Neural progenitor cell (in vitro differentiated cells): ENCODE data around the gene GCAT. TPM values are rescaled to one million over a fixed set of nuclear protein-coding genes. Genes with fewer than 3 reads are reported as not detected.
"Not testable (repeated sequence)": the region's sequence is repeated elsewhere in the genome, so short reads cannot be mapped to it uniquely, and the experiment has no call there.

Source experiments
- DNase-seq: peaks from one replicate; pipeline ENCODE4 v3.0.0-alpha.2; 2016; ENCODE audit warnings: low spot score
- H2AFZ ChIP-seq: fragments of 200-600 bp; sonication (generic); replicated peaks from 2 replicates; pipeline ENCODE4 v1.6.1; 2016; ENCODE audit warnings: antibody characterized with exemption
- H3F3A ChIP-seq: fragments of 200-600 bp; sonication (generic); 2 replicates; pipeline ENCODE4 v1.6.1; 2016; ENCODE audit warnings: antibody characterized with exemption, low read depth
- H3K27ac ChIP-seq: fragments of 200-600 bp; sonication (generic); 2 replicates; pipeline ENCODE4 v1.5.1; 2016; ENCODE audit warnings: mild to moderate bottlenecking
- H3K27me3 ChIP-seq: fragments of 200-600 bp; sonication (generic); 2 replicates; pipeline ENCODE4 v1.6.1; 2016; ENCODE audit warnings: mild to moderate bottlenecking, moderate library complexity
- H3K36me3 ChIP-seq: fragments of 200-600 bp; sonication (generic); 2 replicates; pipeline ENCODE4 v1.5.1; 2016
- H3K4me1 ChIP-seq: fragments of 200-600 bp; sonication (generic); 2 replicates; pipeline ENCODE4 v1.6.1; 2016; ENCODE audit warnings: mixed run types
- H3K4me2 ChIP-seq: fragments of 200-600 bp; sonication (generic); 2 replicates; pipeline ENCODE4 v1.6.1; 2016
- H3K4me3 ChIP-seq: fragments of 200-600 bp; sonication (generic); 2 replicates; pipeline ENCODE4 v1.5.1; 2016
- H3K79me2 ChIP-seq: fragments of 200-600 bp; sonication (generic); 2 replicates; pipeline ENCODE4 v1.6.1; 2016; ENCODE audit warnings: low read depth
- H3K9ac ChIP-seq: fragments of 200-600 bp; sonication (generic); 2 replicates; pipeline ENCODE4 v1.6.1; 2016
- H3K9me3 ChIP-seq: fragments of 200-600 bp; sonication (generic); 2 replicates; pipeline ENCODE4 v1.5.1; 2016; ENCODE audit warnings: low read depth
- H4K20me1 ChIP-seq: fragments of 200-600 bp; sonication (generic); 2 replicates; pipeline ENCODE4 v1.6.1; 2016; ENCODE audit warnings: low read depth
- H3K27ac Mint-ChIP-seq: 3 replicates; pipeline ENCODE4 v1.8.0; 2021; ENCODE audit warnings: mixed read lengths
- H3K27me3 Mint-ChIP-seq: 2 replicates; pipeline ENCODE4 v1.8.0; 2022; ENCODE audit warnings: low read depth, mild to moderate bottlenecking, inconsistent platforms, moderate library complexity, mixed read lengths; ENCODE audit not compliant: insufficient read depth
- H3K36me3 Mint-ChIP-seq: 3 replicates; pipeline ENCODE4 v1.8.0; 2021; ENCODE audit warnings: mixed read lengths
- H3K4me1 Mint-ChIP-seq: 3 replicates; pipeline ENCODE4 v1.8.0; 2021; ENCODE audit warnings: mixed read lengths
- H3K4me3 Mint-ChIP-seq: 3 replicates; pipeline ENCODE4 v1.8.0; 2021; ENCODE audit warnings: mild to moderate bottlenecking, moderate library complexity, mixed read lengths
- H3K9me3 Mint-ChIP-seq: 3 replicates; pipeline ENCODE4 v1.8.0; 2020; ENCODE audit warnings: mixed read lengths
- EZH2 ChIP-seq: fragments of 200-600 bp; sonication (generic); IDR thresholded peaks from 2 replicates; pipeline ENCODE4 v1.6.1; 2017; ENCODE audit warnings: antibody characterized with exemption, mild to moderate bottlenecking, moderate library complexity
- EZH2phosphoT487 ChIP-seq: fragments of 200-600 bp; sonication (generic); IDR thresholded peaks from 2 replicates; pipeline ENCODE4 v1.6.1; 2017; ENCODE audit warnings: antibody characterized with exemption
- total RNA-seq: library from RNA; depleted of rRNA; stranded (reverse); fragments of >200 nt; gene quantifications from 2 replicates; pipeline ENCODE4 v1.2.3, GENCODE V29; 2015; ENCODE audit warnings: low replicate concordance
- TF ChIP-seq, protein P1 (sequence below): fragments of 200-600 bp; sonication (generic); IDR thresholded peaks from 2 replicates; pipeline ENCODE4 v1.5.1; 2017; ENCODE audit warnings: antibody characterized with exemption, mild to moderate bottlenecking

GCAT gene
- total RNA-seq, 1 donor from 2014 or later: 21.2 TPM

DNA sequence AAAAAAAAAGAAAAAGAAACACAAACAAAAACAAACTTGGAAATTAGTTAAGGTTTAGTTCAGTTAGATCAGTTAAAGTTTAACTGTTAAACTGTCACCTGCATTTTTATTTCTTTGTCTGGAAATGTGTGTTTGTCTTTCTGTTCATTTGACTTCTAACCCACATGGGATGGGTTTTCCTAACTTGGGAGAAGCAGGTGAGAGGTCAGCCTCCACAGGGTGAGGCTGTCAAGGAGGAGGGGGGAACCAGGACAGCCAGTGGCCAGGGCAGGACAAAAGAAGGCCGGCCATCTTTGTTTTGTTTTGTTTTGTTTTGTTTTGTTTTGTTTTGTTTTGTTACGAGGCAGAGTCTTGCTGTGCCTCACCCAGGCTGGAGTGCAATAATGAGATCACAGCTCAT is 13.4 kb upstream of the GCAT start:
- Histone ChIP-seq H3K4me2 (no peak overlapping the region), H3K27ac (no peak overlapping the region), H3K9ac (no peak overlapping the region), H3K79me2 (no peaks in the 10 kb centered on the region), H3K4me3 (no peak overlapping the region), H4K20me1 (no peaks in the 10 kb centered on the region), H3K27me3 (peaks cover 6% of the 10 kb centered on the region), H3K9me3 (no peaks in the 10 kb centered on the region), H3K4me1 (peaks cover 4% of the 10 kb centered on the region), H3K36me3 (no peaks in the 10 kb centered on the region), H2AFZ (no peak overlapping the region), H3F3A (no peaks in the 10 kb centered on the region)
- no peaks in the 10 kb centered on the region for H3K36me3 Mint-ChIP-seq
- DNase-seq: peak; percentile 22
- no peak overlapping the region for H3K27ac Mint-ChIP-seq
- H3K4me3 Mint-ChIP-seq: peak overlapping the region; percentile 64
- TF ChIP-seq EZH2 (no peak), EZH2phosphoT487 (no peak)
- TF ChIP-seq, protein P1, sequence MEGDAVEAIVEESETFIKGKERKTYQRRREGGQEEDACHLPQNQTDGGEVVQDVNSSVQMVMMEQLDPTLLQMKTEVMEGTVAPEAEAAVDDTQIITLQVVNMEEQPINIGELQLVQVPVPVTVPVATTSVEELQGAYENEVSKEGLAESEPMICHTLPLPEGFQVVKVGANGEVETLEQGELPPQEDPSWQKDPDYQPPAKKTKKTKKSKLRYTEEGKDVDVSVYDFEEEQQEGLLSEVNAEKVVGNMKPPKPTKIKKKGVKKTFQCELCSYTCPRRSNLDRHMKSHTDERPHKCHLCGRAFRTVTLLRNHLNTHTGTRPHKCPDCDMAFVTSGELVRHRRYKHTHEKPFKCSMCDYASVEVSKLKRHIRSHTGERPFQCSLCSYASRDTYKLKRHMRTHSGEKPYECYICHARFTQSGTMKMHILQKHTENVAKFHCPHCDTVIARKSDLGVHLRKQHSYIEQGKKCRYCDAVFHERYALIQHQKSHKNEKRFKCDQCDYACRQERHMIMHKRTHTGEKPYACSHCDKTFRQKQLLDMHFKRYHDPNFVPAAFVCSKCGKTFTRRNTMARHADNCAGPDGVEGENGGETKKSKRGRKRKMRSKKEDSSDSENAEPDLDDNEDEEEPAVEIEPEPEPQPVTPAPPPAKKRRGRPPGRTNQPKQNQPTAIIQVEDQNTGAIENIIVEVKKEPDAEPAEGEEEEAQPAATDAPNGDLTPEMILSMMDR: no peak
- no peaks in the 10 kb centered on the region for H3K9me3 Mint-ChIP-seq
- peaks cover 5% of the 10 kb centered on the region for H3K27me3 Mint-ChIP-seq
- peaks cover 10% of the 10 kb centered on the region for H3K4me1 Mint-ChIP-seq

DNA sequence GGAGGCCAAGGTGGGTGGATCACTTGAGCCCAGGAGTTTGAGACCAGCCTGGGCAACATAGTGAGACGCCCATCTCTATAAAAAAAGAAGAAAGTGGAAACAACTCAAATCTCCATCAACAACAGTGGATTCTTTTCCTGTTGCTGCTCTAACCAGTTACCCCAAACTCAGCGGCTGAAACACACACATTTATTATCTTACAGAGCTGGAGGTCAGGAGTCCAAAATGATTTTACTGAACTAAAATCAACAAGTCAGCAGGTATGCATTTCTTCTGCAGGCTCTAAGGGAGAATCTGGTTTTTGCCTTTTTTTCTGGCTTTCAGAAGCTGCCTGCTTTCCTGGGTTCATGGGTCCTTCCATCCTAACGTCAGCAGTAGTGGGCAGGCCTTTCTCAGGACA is 11.7 kb upstream of the GCAT start:
- Mint-ChIP-seq H3K9me3 (no peaks in the 10 kb centered on the region), H3K4me1 (peaks cover 10% of the 10 kb centered on the region), H3K4me3 (no peak overlapping the region), H3K27ac (no peak overlapping the region), H3K36me3 (no peaks in the 10 kb centered on the region), H3K27me3 (peaks cover 5% of the 10 kb centered on the region)
- TF ChIP-seq EZH2phosphoT487: no peak
- TF ChIP-seq, protein P1: no peak
- TF ChIP-seq EZH2: no peak
- no peak for DNase-seq
- H3K27me3 ChIP-seq: peaks cover 8% of the 10 kb centered on the region
- no peaks in the 10 kb centered on the region for H3F3A ChIP-seq
- no peaks in the 10 kb centered on the region for H3K9me3 ChIP-seq
- peaks cover 4% of the 10 kb centered on the region for H3K4me1 ChIP-seq
- no peaks in the 10 kb centered on the region for H3K36me3 ChIP-seq
- no peak overlapping the region for H3K27ac ChIP-seq
- no peak overlapping the region for H3K9ac ChIP-seq
- H2AFZ ChIP-seq: no peak overlapping the region
- no peak overlapping the region for H3K4me2 ChIP-seq
- H3K79me2 ChIP-seq: no peaks in the 10 kb centered on the region
- H4K20me1 ChIP-seq: no peaks in the 10 kb centered on the region
- no peak overlapping the region for H3K4me3 ChIP-seq

DNA sequence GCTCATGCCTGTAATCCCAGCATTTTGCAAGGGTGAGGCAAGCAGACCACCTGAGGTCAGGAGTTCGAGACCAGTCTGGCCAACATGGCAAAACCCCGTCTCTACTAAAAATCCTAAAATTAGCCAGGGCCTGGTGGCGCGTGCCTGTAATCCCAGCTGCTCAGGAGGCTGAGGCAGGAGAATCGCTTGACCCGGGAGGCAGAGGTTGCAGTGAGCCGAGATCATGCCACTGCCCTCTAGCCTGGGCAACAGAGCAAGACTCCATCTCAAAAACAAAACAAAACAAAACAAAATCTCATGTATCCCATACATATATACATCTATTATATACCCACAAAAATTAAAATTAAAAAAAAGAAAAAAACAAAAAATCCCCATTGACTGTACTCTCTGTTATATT is 10.5 kb upstream of the GCAT start:
- not testable (repeated sequence) for H3K4me3 Mint-ChIP-seq, H3K79me2 ChIP-seq, H3K9me3 ChIP-seq, H3K9ac ChIP-seq, H3K27ac ChIP-seq, H3K9me3 Mint-ChIP-seq, H3F3A ChIP-seq, H3K4me2 ChIP-seq, H2AFZ ChIP-seq, H3K4me3 ChIP-seq, H3K36me3 Mint-ChIP-seq, H3K4me1 Mint-ChIP-seq, DNase-seq, H3K4me1 ChIP-seq, H3K27ac Mint-ChIP-seq, H4K20me1 ChIP-seq, H3K36me3 ChIP-seq
- peaks cover 14% of the 10 kb centered on the region for H3K27me3 ChIP-seq
- peaks cover 12% of the 10 kb centered on the region for H3K27me3 Mint-ChIP-seq

DNA sequence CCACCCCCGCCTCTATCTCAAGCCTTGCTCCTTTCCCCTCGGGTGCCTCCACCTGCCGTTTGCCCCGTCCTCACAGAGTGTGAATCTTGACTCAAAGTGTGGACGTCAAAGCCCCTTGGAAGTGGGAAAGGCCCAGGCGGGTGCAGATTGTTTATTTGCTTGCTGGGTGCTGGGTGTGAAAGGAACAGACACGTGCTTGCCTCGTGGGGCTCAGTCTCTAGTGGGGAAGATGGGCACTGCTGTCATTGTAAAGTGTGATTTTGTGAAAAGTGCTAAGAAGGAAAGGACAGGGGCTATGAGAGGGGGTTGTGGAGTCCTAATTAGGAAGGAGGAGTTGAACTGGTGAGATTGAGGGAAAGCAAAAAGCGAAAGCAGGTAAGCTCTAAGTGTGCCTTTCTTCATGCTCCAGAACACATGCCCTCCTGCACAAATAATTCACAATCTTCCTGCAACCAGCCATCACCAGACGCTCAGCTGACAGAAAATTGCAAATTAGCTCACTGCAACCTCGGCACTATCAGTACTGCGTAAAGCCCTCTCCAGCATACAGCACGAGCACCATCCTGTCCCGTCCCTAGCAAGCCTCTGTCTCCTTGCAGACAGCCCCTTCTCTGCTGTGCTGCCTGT is 9.7 kb upstream of the GCAT start:
- no peak overlapping the region for H3K27ac ChIP-seq
- Mint-ChIP-seq H3K36me3 (no peaks in the 10 kb centered on the region), H3K27ac (no peak overlapping the region)

DNA sequence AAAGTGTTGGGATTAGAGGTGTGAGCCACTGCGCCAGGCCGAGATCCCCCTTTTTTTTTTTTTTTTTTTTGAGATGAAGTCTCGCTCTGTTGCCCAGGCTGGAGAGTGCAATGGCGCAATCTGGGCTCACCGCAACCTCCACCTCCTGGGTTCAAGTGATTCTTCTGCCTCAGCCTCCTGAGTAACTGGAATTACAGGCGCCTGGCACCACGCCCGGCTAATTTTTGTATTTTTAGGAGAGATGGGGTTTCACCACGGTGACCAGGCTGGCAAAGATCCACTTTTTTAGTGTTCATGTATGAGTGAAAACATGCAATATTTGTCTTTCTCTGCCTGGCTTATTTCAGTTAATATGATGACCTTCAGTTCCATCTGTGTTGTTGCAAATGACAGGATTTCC is 7.8 kb upstream of the GCAT start:
- not testable (repeated sequence) for H3K9me3 Mint-ChIP-seq, H3K4me2 ChIP-seq, H2AFZ ChIP-seq, H3K9me3 ChIP-seq, H3K36me3 Mint-ChIP-seq, H3K27ac ChIP-seq, H3K4me3 ChIP-seq, DNase-seq, H3K79me2 ChIP-seq, H4K20me1 ChIP-seq, H3K9ac ChIP-seq, H3K36me3 ChIP-seq, H3K27ac Mint-ChIP-seq
- Mint-ChIP-seq H3K4me3 (peak overlapping the region; percentile 28), H3K27me3 (peaks cover 17% of the 10 kb centered on the region), H3K4me1 (peaks cover 25% of the 10 kb centered on the region)
- Histone ChIP-seq H3K4me1 (peaks cover 15% of the 10 kb centered on the region), H3K27me3 (peaks cover 34% of the 10 kb centered on the region), H3F3A (peaks cover 23% of the 10 kb centered on the region)

More for the DNA sequence above, 9.7 kb upstream of the GCAT start:
- H3F3A ChIP-seq: peaks cover 9% of the 10 kb centered on the region
- no peak overlapping the region for H2AFZ ChIP-seq
- peaks cover 16% of the 10 kb centered on the region for H3K27me3 ChIP-seq
- peaks cover 13% of the 10 kb centered on the region for H3K4me1 Mint-ChIP-seq
- no peak overlapping the region for H3K4me3 ChIP-seq
- no peaks in the 10 kb centered on the region for H4K20me1 ChIP-seq
- no peaks in the 10 kb centered on the region for H3K36me3 ChIP-seq
- H3K4me1 ChIP-seq: peaks cover 6% of the 10 kb centered on the region
- H3K4me2 ChIP-seq: no peak overlapping the region
- no peak for DNase-seq
- H3K27me3 Mint-ChIP-seq: peaks cover 9% of the 10 kb centered on the region
- no peak overlapping the region for H3K9ac ChIP-seq
- no peaks in the 10 kb centered on the region for H3K79me2 ChIP-seq
- H3K9me3 ChIP-seq: no peaks in the 10 kb centered on the region
- H3K9me3 Mint-ChIP-seq: no peaks in the 10 kb centered on the region
- peak overlapping the region; percentile 47 for H3K4me3 Mint-ChIP-seq
- TF ChIP-seq EZH2phosphoT487 (no peak), EZH2 (no peak)
- TF ChIP-seq, protein P1: no peak
